ENCODE results near the gene NFKBIE.

- no peak for TF ChIP-seq CTCF (IDR thresholded peaks at IDR 0.05; ENCODE audit: low read depth, low read length)
- no peak for TF ChIP-seq EZH2phosphoT487 (IDR thresholded peaks at IDR 0.05; ENCODE audit: low read depth)
Measured at GRCh38 chr6:44245391-44245911, 19.9 kb downstream of the NFKBIE start.
